Panc1 (cell line): ENCODE measurements around the gene BCAN. TPM values are rescaled to one million over a fixed set of nuclear protein-coding genes. Genes with fewer than 3 reads are reported as not detected.

Experiments used
- ATAC-seq: fragments of 200-7000 bp; cut with Tn5 transposase; 2 replicates; pipeline ENCODE4 v1.9.1; 2020; ENCODE audit warnings: mild to moderate bottlenecking, moderate library complexity
- BruUV-seq: library from RNA; stranded (reverse); fragments of 400-500 nt; replicated peaks from 2 replicates; lab custom pipeline; 2021; lab: Mats Ljungman, UMichigan
- CTCF ChIA-PET: fragments of 300-600 bp; sonication (Branson Sonifier 250); formaldehyde crosslinking; loops from one replicate; lab custom pipeline; 2022; ENCODE audit warnings: antibody characterized with exemption; lab: Charles Lee
- POLR2A ChIA-PET: fragments of 300-600 bp; sonication (Branson Sonifier 250); formaldehyde crosslinking; loops from one replicate; lab custom pipeline; 2022; ENCODE audit warnings: antibody characterized with exemption; lab: Charles Lee
- DNase-seq: peaks from one replicate; pipeline ENCODE4 v3.0.0-alpha.2; 2010; ENCODE audit warnings: low read depth, low spot score
- H3K27ac ChIP-seq: 2 replicates; pipeline ENCODE4 v1.5.1; 2011; ENCODE audit warnings: mild to moderate bottlenecking, low read length, inconsistent platforms
- H3K27me3 ChIP-seq: fragments of 200-500 bp; sonication (Bioruptor generic); 2 replicates; pipeline ENCODE4 v1.6.0; 2014; ENCODE audit warnings: low read length, inconsistent platforms; ENCODE audit not compliant: control insufficient read depth, insufficient read depth
- H3K36me3 ChIP-seq: fragments of 200-500 bp; sonication (Bioruptor generic); 2 replicates; pipeline ENCODE4 v1.5.1; 2014; ENCODE audit warnings: inconsistent platforms, mild to moderate bottlenecking, low read length, moderate library complexity; ENCODE audit not compliant: control insufficient read depth, insufficient read depth
- H3K4me1 ChIP-seq: 2 replicates; pipeline ENCODE4 v1.5.1; 2011; ENCODE audit warnings: inconsistent platforms, mild to moderate bottlenecking, low read length, moderate library complexity; ENCODE audit not compliant: control insufficient read depth, insufficient read depth
- H3K4me3 ChIP-seq, 2 experiments: 2 replicates each; pipeline ENCODE4 v1.5.1; 2011 to 2012; ENCODE audit warnings: low read depth in 2 of 2, low read length in 2 of 2, mild to moderate bottlenecking in 2 of 2, inconsistent platforms in 1 of 2, moderate library complexity in 1 of 2
- H3K9me3 ChIP-seq: fragments of 200-500 bp; sonication (Bioruptor generic); 2 replicates; pipeline ENCODE4 v1.5.1; 2014; ENCODE audit warnings: low read depth, mild to moderate bottlenecking, inconsistent platforms, low read length, moderate library complexity; ENCODE audit not compliant: control insufficient read depth, insufficient read depth
- CTCF ChIP-seq: fragments of 450-650 bp; IDR thresholded peaks from 2 replicates; pipeline ENCODE4 v1.5.1; 2017; ENCODE audit warnings: mild to moderate bottlenecking
- POLR2AphosphoS5 ChIP-seq: IDR thresholded peaks from 2 replicates; pipeline ENCODE4 v1.6.1; 2012; ENCODE audit warnings: mild to moderate bottlenecking, low read depth, low read length, moderate library complexity
- REST ChIP-seq, 2 experiments: IDR thresholded peaks; 2 replicates each; pipeline ENCODE4 v1.6.1; 2011 to 2012; ENCODE audit warnings: low read depth in 2 of 2, control low read depth in 1 of 2, low read length in 1 of 2, mild to moderate bottlenecking in 1 of 2, moderate library complexity in 1 of 2; ENCODE audit not compliant: insufficient read depth in 1 of 2
- SIN3A ChIP-seq: IDR thresholded peaks from 2 replicates; pipeline ENCODE4 v1.6.1; 2012; ENCODE audit warnings: low read depth, mild to moderate bottlenecking, low read length, moderate library complexity, borderline replicate concordance; ENCODE audit not compliant: insufficient read depth
- TCF7L2 ChIP-seq: IDR thresholded peaks from 2 replicates; pipeline ENCODE4 v1.6.1; 2011; ENCODE audit warnings: mild to moderate bottlenecking, low read depth, low read length, inconsistent platforms
- in situ Hi-C: cut with HindIII; loops from 2 replicates; pipeline ENCODE4 v1.10.0; 2016; ENCODE audit warnings: low sequenced_read_pairs, low pct_unique_long_range_greater_than_20kb
- intact Hi-C: fragments of 100-400 bp; cut with micrococcal nuclease; formaldehyde crosslinking; loops from one replicate; pipeline ENCODE4 v1.10.0; 2022; ENCODE audit not compliant: unreplicated experiment
- total RNA-seq: library from RNA; stranded (reverse); gene quantifications from one replicate; pipeline ENCODE4 v1.2.1, GENCODE V29; 2021; ENCODE audit not compliant: unreplicated experiment

The BCAN gene
- total RNA-seq, 1 experiment from 2014 or later: 0.57 TPM

- intact Hi-C loops: no loop called here
- no peak for ATAC-seq
- no peak for DNase-seq
Measured at GRCh38 chr1:156598125-156598524, 43.8 kb upstream of the BCAN start.

GRCh38 chr1:156598731-156599432, 43.0 kb upstream of the BCAN start:
- Histone ChIP-seq H3K27me3 (no peaks in the 10 kb centered on the region), H3K36me3 (peaks cover 21% of the 10 kb centered on the region), H3K4me1 (peaks cover 9% of the 10 kb centered on the region), H3K4me3 (no peak overlapping the region), H3K27ac (no peak overlapping the region), H3K9me3 (no peaks in the 10 kb centered on the region)
- TF ChIP-seq TCF7L2 (no peak), SIN3A (no peak), REST (IDR thresholded peaks at IDR 0.05; ENCODE audit: insufficient read depth in 1 of 2, low read depth in 2 of 2, low read length in 1 of 2) (no peak), POLR2AphosphoS5 (no peak), CTCF (no peak)
- no peak for DNase-seq
- ChIA-PET CTCF (interaction anchor here (0.6 kb wide), 1 partner anchor 107 kb away, joined by 5 read pairs; the partner anchor contains the start of gene CRABP2), POLR2A (interaction anchor here (0.6 to 1.4 kb wide), 2 partner anchors 8 to 98 kb away, joined by 4 read pairs; partner anchors contain the start of gene NAXE)
- BruUV-seq: no TSS peak
- in situ Hi-C loops: no loop called here
- intact Hi-C loops: no loop called here
- no peak for ATAC-seq

More at GRCh38 chr1:156598125-156598524, 43.8 kb upstream of the BCAN start:
- Histone ChIP-seq H3K36me3 (peaks cover 22% of the 10 kb centered on the region), H3K4me3 (no peak overlapping the region), H3K27ac (no peak overlapping the region), H3K4me1 (peaks cover 13% of the 10 kb centered on the region), H3K9me3 (no peaks in the 10 kb centered on the region), H3K27me3 (no peaks in the 10 kb centered on the region)
- BruUV-seq: no TSS peak
- POLR2A ChIA-PET: interaction anchor here (0.6 kb wide), 1 partner anchor 97 kb away, joined by 4 read pairs; no protein-coding TSS in a partner anchor
- CTCF ChIA-PET: no interaction called here
- in situ Hi-C loops: no loop called here
- no peak for TF ChIP-seq POLR2AphosphoS5
- TF ChIP-seq REST (IDR thresholded peaks at IDR 0.05; ENCODE audit: insufficient read depth in 1 of 2, low read depth in 2 of 2, low read length in 1 of 2): no peak
- no peak for TF ChIP-seq SIN3A
- TF ChIP-seq TCF7L2: no peak
- no peak for TF ChIP-seq CTCF
